Calu3 (cell line): Measurements from ENCODE around the gene PIGU. TPM values are rescaled to one million over a fixed set of nuclear protein-coding genes. Genes with fewer than 3 reads are reported as not detected.

Experiments
- BruUV-seq: library from RNA; stranded (reverse); fragments of 400-500 nt; replicated peaks from 2 replicates; lab custom pipeline; 2021; lab: Mats Ljungman, UMichigan
- CTCF ChIA-PET: fragments of 300-600 bp; sonication (Branson Sonifier 250); formaldehyde crosslinking; loops from one replicate; lab custom pipeline; 2022; ENCODE audit warnings: antibody characterized with exemption; lab: Charles Lee
- DNase-seq: peaks from one replicate; pipeline ENCODE4 v3.0.0; 2022
- H3K27ac Mint-ChIP-seq: one replicate; pipeline ENCODE4 v1.8.0; 2022; ENCODE audit warnings: mixed read lengths; ENCODE audit not compliant: unreplicated experiment
- H3K27me3 Mint-ChIP-seq: one replicate; pipeline ENCODE4 v1.8.0; 2022; ENCODE audit warnings: mixed read lengths; ENCODE audit not compliant: unreplicated experiment
- H3K36me3 Mint-ChIP-seq: one replicate; pipeline ENCODE4 v1.8.0; 2022; ENCODE audit warnings: mild to moderate bottlenecking, moderate library complexity, mixed read lengths; ENCODE audit not compliant: insufficient read depth, unreplicated experiment
- H3K4me1 Mint-ChIP-seq: one replicate; pipeline ENCODE4 v1.8.0; 2022; ENCODE audit warnings: mild to moderate bottlenecking, low read depth, mixed read lengths; ENCODE audit not compliant: unreplicated experiment
- H3K4me3 Mint-ChIP-seq: one replicate; pipeline ENCODE4 v1.8.0; 2022; ENCODE audit warnings: mild to moderate bottlenecking, low read depth, moderate library complexity, mixed read lengths; ENCODE audit not compliant: unreplicated experiment
- H3K9me3 Mint-ChIP-seq: one replicate; pipeline ENCODE4 v1.8.0; 2022; ENCODE audit warnings: low read depth, mixed read lengths; ENCODE audit not compliant: unreplicated experiment
- CTCF ChIP-seq: fragments of 200-600 bp; IDR thresholded peaks from one replicate; pipeline ENCODE4 v1.8.0; 2022; ENCODE audit warnings: antibody characterized with exemption; ENCODE audit not compliant: unreplicated experiment
- intact Hi-C: fragments of 100-400 bp; cut with micrococcal nuclease; formaldehyde crosslinking; loops from one replicate; pipeline ENCODE4 v1.10.0; 2022; ENCODE audit not compliant: unreplicated experiment
- total RNA-seq: library from RNA; stranded (reverse); gene quantifications from 2 replicates; pipeline ENCODE4 v1.2.3, GENCODE V29; 2022

Gene PIGU
- total RNA-seq, 1 experiment from 2014 or later, result 42.8 TPM

GRCh38 chr20:34654207-34654744, 22.6 kb downstream of the PIGU start:
- Mint-ChIP-seq H3K27me3 (no peaks in the 10 kb centered on the region), H3K4me1 (peaks cover 9% of the 10 kb centered on the region), H3K27ac (peak overlapping the region; percentile 22), H3K4me3 (no peak overlapping the region), H3K9me3 (no peaks in the 10 kb centered on the region), H3K36me3 (peaks cover 9% of the 10 kb centered on the region)
- intact Hi-C loops, result no loop called here
- no peak for TF ChIP-seq CTCF
- CTCF ChIA-PET, result interaction anchor here (0.6 to 1.5 kb wide), 5 partner anchors 15 to 1669 kb away, joined by 3 to 5 read pairs (median 3); partner anchors contain the start of gene PIGU
- no TSS peak for BruUV-seq
- DNase-seq, result no peak

DNA sequence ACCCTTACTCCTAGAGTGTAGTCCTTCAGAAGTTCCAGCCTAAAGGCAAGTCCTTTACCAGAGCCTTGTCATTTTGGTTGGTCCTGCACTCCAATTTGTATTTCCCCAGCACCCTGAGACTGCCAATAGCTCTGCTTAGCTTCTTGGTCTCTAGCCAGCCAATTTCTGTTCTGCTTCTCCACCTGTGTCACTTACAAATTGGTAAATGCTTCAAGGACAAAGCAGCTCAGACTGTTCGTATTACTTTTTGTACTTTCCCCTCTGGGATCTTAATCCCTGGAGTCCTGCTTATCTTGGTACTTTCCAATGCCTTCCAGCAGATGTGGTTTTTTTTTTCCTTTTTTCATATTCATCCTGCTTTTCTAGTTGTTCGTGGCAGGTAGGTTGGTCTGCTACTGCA, 25.7 kb downstream of the PIGU start:
- CTCF ChIA-PET, result interaction anchor here (0.9 kb wide), 1 partner anchor 37 kb away, joined by 5 read pairs; no protein-coding TSS in a partner anchor
- no peak overlapping the region for H3K27ac Mint-ChIP-seq
- peaks cover 24% of the 10 kb centered on the region for H3K4me1 Mint-ChIP-seq
- BruUV-seq, result no TSS peak
- H3K4me3 Mint-ChIP-seq, result no peak overlapping the region
- no peak for DNase-seq
- H3K9me3 Mint-ChIP-seq, result no peaks in the 10 kb centered on the region
- intact Hi-C loops, result no loop called here
- peaks cover 9% of the 10 kb centered on the region for H3K36me3 Mint-ChIP-seq
- no peaks in the 10 kb centered on the region for H3K27me3 Mint-ChIP-seq
- no peak for TF ChIP-seq CTCF

GRCh38 chr20:34647737-34648136, 29.2 kb downstream of the PIGU start:
- intact Hi-C loops, result no loop called here
- H3K36me3 Mint-ChIP-seq, result no peaks in the 10 kb centered on the region
- H3K27ac Mint-ChIP-seq, result peak overlapping the region; percentile 32
- no peak overlapping the region for H3K4me3 Mint-ChIP-seq
- CTCF ChIA-PET, result interaction anchor here (0.7 kb wide), 3 partner anchors 222 to 1783 kb away, joined by 3 to 6 read pairs (median 5); no protein-coding TSS in a partner anchor
- peaks cover 15% of the 10 kb centered on the region for H3K4me1 Mint-ChIP-seq
- TF ChIP-seq CTCF, result no peak
- no TSS peak for BruUV-seq
- DNase-seq, result no peak
- no peaks in the 10 kb centered on the region for H3K9me3 Mint-ChIP-seq
- H3K27me3 Mint-ChIP-seq, result no peaks in the 10 kb centered on the region

DNA sequence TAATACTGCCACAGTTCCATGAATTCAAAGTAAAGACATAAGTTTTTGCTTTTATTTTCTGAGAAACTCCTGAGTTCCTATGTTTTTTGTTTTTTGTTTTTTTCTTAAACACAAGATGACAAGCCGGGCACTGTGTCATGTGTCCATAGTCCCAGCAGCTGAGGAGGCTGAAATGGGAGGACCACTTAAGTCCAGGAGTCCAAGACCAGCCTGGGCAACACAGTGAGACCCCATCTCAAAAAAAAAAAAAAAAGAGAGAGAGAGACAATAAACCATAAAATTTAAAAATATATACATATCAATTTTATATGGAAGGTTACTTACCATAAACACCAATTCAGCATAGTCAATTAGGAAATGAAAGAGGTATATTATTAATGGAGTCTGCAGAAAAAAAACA, 31.9 kb downstream of the PIGU start:
- no peaks in the 10 kb centered on the region for H3K36me3 Mint-ChIP-seq
- H3K27me3 Mint-ChIP-seq, result no peaks in the 10 kb centered on the region
- no peak for DNase-seq
- CTCF ChIA-PET, result no interaction called here
- no peak overlapping the region for H3K27ac Mint-ChIP-seq
- no peak for TF ChIP-seq CTCF
- no peak overlapping the region for H3K4me3 Mint-ChIP-seq
- intact Hi-C loops, result no loop called here
- peaks cover 21% of the 10 kb centered on the region for H3K4me1 Mint-ChIP-seq
- BruUV-seq, result no TSS peak
- no peaks in the 10 kb centered on the region for H3K9me3 Mint-ChIP-seq
